ENCODE measurements around the gene FOXO1. TPM values are rescaled to one million over a fixed set of nuclear protein-coding genes. Genes with fewer than 3 reads are reported as not detected.
"Not testable (repeated sequence)": the region's sequence is repeated elsewhere in the genome, so short reads cannot be mapped to it uniquely, and the experiment has no call there.

Gene FOXO1
- total RNA-seq: 10 to 100 TPM; 26.9 to 28.1 TPM

GRCh38 chr13:40666045-40666932, at the start of gene FOXO1:
FOXO1 (minus strand) TSS chr13:40666641; CDS start chr13:40666212, 429 bp downstream.
- ChIA-PET POLR2A (interaction anchor here (0.5 to 1.3 kb wide), 6 partner anchors 18 to 444 kb away, joined by 3 to 6 read pairs (median 4); no protein-coding TSS in a partner anchor), CTCF (interaction anchor here (0.8 to 1.1 kb wide), 2 partner anchors 14 to 180 kb away, joined by 4 read pairs; no protein-coding TSS in a partner anchor)

GRCh38 chr13:40714433-40714832, 48.0 kb upstream of the FOXO1 start:
- POLR2A ChIA-PET, CTCF ChIA-PET: not testable (repeated sequence)

GRCh38 chr13:40706439-40706838, 40.0 kb upstream of the FOXO1 start:
- ChIA-PET POLR2A (no interaction called here), CTCF (no interaction called here)

GRCh38 chr13:40697711-40698110, 31.3 kb upstream of the FOXO1 start:
- CTCF ChIA-PET: no interaction called here
- POLR2A ChIA-PET: no interaction called here

GRCh38 chr13:40694426-40694825, 28.0 kb upstream of the FOXO1 start:
- CTCF ChIA-PET: no interaction called here
- POLR2A ChIA-PET: no interaction called here

- ChIA-PET CTCF (no interaction called here), POLR2A (no interaction called here)
Measured at GRCh38 chr13:40692946-40693345, 26.5 kb upstream of the FOXO1 start.

- ChIA-PET CTCF (no interaction called here), POLR2A (no interaction called here)
Measured at GRCh38 chr13:40688781-40689180, 22.3 kb upstream of the FOXO1 start.

- CTCF ChIA-PET: interaction anchor here (0.6 to 3.0 kb wide), 11 partner anchors 9 to 917 kb away, joined by 3 to 20 read pairs (median 4); no protein-coding TSS in a partner anchor
- POLR2A ChIA-PET: interaction anchor here (0.7 kb wide), 1 partner anchor 27 kb away, joined by 3 read pairs; no protein-coding TSS in a partner anchor
Measured at GRCh38 chr13:40682449-40683240, 16.2 kb upstream of the FOXO1 start.

- CTCF ChIA-PET: interaction anchor here (0.6 to 3.0 kb wide), 8 partner anchors 17 to 916 kb away, joined by 3 to 20 read pairs (median 5); no protein-coding TSS in a partner anchor
- POLR2A ChIA-PET: interaction anchor here (0.7 kb wide), 1 partner anchor 28 kb away, joined by 3 read pairs; no protein-coding TSS in a partner anchor
Measured at GRCh38 chr13:40681341-40682146, 15.1 kb upstream of the FOXO1 start.

- ChIA-PET CTCF (interaction anchor here (0.8 to 2.1 kb wide), 2 partner anchors 16 to 428 kb away, joined by 3 to 6 read pairs; no protein-coding TSS in a partner anchor), POLR2A (no interaction called here)
Measured at GRCh38 chr13:40680659-40681323, 14.3 kb upstream of the FOXO1 start.

GRCh38 chr13:40679480-40679985, 13.1 kb upstream of the FOXO1 start:
- POLR2A ChIA-PET: no interaction called here
- CTCF ChIA-PET: no interaction called here

GRCh38 chr13:40677064-40677463, 10.6 kb upstream of the FOXO1 start:
- POLR2A ChIA-PET: no interaction called here
- CTCF ChIA-PET: no interaction called here

- CTCF ChIA-PET: no interaction called here
- POLR2A ChIA-PET: no interaction called here
Measured at GRCh38 chr13:40676007-40676406, 9.6 kb upstream of the FOXO1 start.

- POLR2A ChIA-PET: no interaction called here
- CTCF ChIA-PET: interaction anchor here (2.2 kb wide), 1 partner anchor 9 kb away, joined by 7 read pairs; no protein-coding TSS in a partner anchor
Measured at GRCh38 chr13:40673414-40673813, 7.0 kb upstream of the FOXO1 start.

- CTCF ChIA-PET: interaction anchor here (2.2 kb wide), 1 partner anchor 10 kb away, joined by 7 read pairs; no protein-coding TSS in a partner anchor
- POLR2A ChIA-PET: interaction anchor here (0.6 kb wide), 1 partner anchor 10 kb away, joined by 4 read pairs; no protein-coding TSS in a partner anchor
Measured at GRCh38 chr13:40672765-40673397, 6.4 kb upstream of the FOXO1 start.

- POLR2A ChIA-PET: interaction anchor here (0.6 kb wide), 1 partner anchor 9 kb away, joined by 4 read pairs; no protein-coding TSS in a partner anchor
- CTCF ChIA-PET: interaction anchor here (2.2 kb wide), 1 partner anchor 10 kb away, joined by 7 read pairs; no protein-coding TSS in a partner anchor
Measured at GRCh38 chr13:40671956-40672764, 5.7 kb upstream of the FOXO1 start.

- CTCF ChIA-PET: no interaction called here
Measured at GRCh38 chr13:40670307-40670706, 3.9 kb upstream of the FOXO1 start.

More at GRCh38 chr13:40670307-40670706, 3.9 kb upstream of the FOXO1 start:
- POLR2A ChIA-PET: no interaction called here

All from activated CD8-positive, alpha-beta memory T cell treated with anti-CD3 and anti-CD28 coated beads for 36 hours (primary cell).